Panc1 (cell line): ENCODE measurements around the gene TSPAN17.

ENCODE experiments used
- CTCF ChIP-seq: fragments of 450-650 bp; IDR thresholded peaks from 2 replicates; pipeline ENCODE4 v1.5.1; 2017; ENCODE audit warnings: mild to moderate bottlenecking
- POLR2AphosphoS5 ChIP-seq: IDR thresholded peaks from 2 replicates; pipeline ENCODE4 v1.6.1; 2012; ENCODE audit warnings: mild to moderate bottlenecking, low read depth, low read length, moderate library complexity
- REST ChIP-seq, 2 experiments: IDR thresholded peaks; 2 replicates each; pipeline ENCODE4 v1.6.1; 2011 to 2012; ENCODE audit warnings: low read depth in 2 of 2, control low read depth in 1 of 2, low read length in 1 of 2, mild to moderate bottlenecking in 1 of 2, moderate library complexity in 1 of 2; ENCODE audit not compliant: insufficient read depth in 1 of 2
- SIN3A ChIP-seq: IDR thresholded peaks from 2 replicates; pipeline ENCODE4 v1.6.1; 2012; ENCODE audit warnings: low read depth, mild to moderate bottlenecking, low read length, moderate library complexity, borderline replicate concordance; ENCODE audit not compliant: insufficient read depth
- TCF7L2 ChIP-seq: IDR thresholded peaks from 2 replicates; pipeline ENCODE4 v1.6.1; 2011; ENCODE audit warnings: mild to moderate bottlenecking, low read depth, low read length, inconsistent platforms

- TF ChIP-seq CTCF (peak; percentile 98), SIN3A (no peak), POLR2AphosphoS5 (no peak), REST (IDR thresholded peaks at IDR 0.05; ENCODE audit: insufficient read depth in 1 of 2, low read depth in 2 of 2, low read length in 1 of 2) (no peak), TCF7L2 (no peak)
Measured at GRCh38 chr5:176660860-176661641, 13.8 kb downstream of the TSPAN17 start.
